C1 segment of cervical spinal cord (tissue), 14 donors: ENCODE measurements around the gene ISCA1.

Source experiments
- DNase-seq, 14 donors: peaks; one replicate each; lab custom pipeline; 2025; lab: John Stamatoyannopoulos, UW

Gene ISCA1

DNA sequence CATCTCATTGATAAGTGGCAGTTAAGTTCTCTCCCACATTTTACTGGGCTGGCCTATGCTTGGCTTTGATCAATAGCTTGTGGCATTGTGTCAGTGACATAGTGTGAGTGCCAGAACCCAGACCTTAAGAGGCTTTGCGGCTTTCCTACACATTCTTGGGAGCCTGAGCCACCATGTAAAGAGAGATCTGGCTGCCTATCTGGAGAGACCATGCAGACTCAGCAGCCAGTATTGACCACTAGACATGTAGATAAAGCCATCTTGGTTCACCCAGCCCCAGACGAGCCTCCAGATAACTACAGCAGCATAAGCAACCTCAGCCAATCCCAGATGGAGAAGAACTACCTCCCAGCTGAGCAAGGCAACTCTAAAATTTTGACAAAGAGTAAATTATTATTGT, 51.5 kb downstream of the ISCA1 start:
- DNase-seq, result no peak

DNA sequence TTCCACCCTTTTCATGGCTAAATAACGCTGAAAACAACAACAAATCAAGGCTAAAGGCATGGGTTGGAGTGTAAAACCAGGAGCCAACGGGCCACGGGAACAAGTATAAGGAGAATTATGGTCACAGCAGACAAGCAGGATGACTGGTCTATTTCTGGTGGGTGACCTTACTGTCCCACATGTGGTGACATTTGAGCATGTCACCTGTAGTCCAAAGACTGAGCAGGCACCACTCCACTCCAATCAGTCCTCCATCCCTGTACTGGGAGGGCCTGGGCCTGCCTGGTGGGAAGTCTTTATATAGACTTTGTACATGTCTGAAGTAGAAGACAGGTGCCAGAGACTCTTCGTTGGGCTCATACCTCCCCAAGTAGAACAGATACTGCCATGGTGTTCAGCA, 59.7 kb downstream of the ISCA1 start:
- DNase-seq, result no peak

DNA sequence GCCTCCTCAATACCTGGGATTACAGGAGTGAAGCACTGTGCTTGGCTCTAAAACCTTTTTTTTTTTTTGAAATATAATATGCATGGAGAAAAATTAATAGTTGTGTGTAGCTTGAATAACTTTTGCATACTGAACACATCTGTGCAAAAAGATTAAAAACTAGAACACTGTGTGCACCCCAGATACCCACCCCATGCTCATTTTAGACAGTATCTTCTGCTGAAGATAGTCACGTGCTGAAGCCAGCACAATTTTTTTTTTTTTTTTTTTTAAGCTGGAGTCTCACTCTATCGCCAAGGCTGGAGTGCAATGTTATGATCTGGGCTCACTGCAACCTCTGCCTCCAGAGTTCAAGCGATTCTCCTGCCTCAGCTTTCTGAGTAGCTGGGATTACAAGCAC, 62.7 kb downstream of the ISCA1 start:
- no peak for DNase-seq

DNA sequence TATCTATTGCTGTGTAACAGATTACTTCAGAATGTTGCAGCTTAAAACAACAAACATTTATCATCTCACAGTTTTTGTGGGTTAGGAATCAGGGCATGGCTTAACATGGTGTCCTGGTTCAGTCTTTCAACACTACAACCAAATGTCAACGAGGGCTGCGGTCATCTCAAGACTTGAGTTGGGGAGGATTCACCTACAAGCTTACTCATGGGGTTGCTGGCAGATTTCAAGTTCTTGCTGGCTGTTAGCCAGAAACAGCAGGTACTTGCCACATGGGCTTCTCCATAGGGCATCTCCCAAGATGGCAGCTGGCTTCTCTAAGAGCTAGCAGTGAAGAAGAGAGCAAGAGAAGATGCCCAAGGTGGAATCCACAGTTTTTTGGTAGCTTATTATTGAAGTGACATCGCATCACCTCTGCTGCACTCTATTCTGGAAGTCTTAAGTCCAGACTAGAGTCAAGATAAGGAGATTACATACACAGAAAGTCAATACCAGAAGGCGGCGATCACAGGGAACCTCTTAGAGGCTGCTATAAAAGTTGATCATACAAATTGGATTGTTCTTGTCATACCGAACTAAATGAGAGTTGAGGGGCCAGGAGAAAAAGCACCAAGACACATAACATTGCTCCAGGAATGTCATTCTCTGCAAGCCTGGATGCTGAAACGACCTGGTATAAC, 65.1 kb downstream of the ISCA1 start:
- no peak for DNase-seq
